MCF 10A (cell line): ENCODE measurements around the gene HAUS3. TPM values are rescaled to one million over a fixed set of nuclear protein-coding genes. Genes with fewer than 3 reads are reported as not detected.

ENCODE experiments used
- BruUV-seq: library from RNA; stranded (reverse); fragments of 400-500 nt; replicated peaks from 2 replicates; lab custom pipeline; 2021; lab: Mats Ljungman, UMichigan
- CTCF ChIA-PET: fragments of 300-600 bp; sonication (Branson Sonifier 250); formaldehyde crosslinking; extraction: SDS; loops from one replicate; lab custom pipeline; 2021; ENCODE audit warnings: antibody characterized with exemption, inconsistent platforms; lab: Yijun Ruan, JAX
- POLR2A ChIA-PET: fragments of 300-600, 350-650 bp; sonication (Branson Sonifier 250); formaldehyde crosslinking; extraction: SDS; loops from one replicate; lab custom pipeline; 2020; ENCODE audit warnings: antibody characterized with exemption, inconsistent platforms; lab: Yijun Ruan, JAX
- DNase-seq: peaks from one replicate; pipeline ENCODE4 v3.0.0-alpha.2; 2018; ENCODE audit not compliant: unreplicated experiment
- H3K27ac Mint-ChIP-seq: one replicate; pipeline ENCODE4 v1.8.0; 2022; ENCODE audit warnings: mild to moderate bottlenecking, low read depth, mixed read lengths; ENCODE audit not compliant: unreplicated experiment
- H3K27me3 Mint-ChIP-seq: one replicate; pipeline ENCODE4 v1.8.0; 2022; ENCODE audit warnings: mixed read lengths; ENCODE audit not compliant: insufficient read depth, unreplicated experiment
- H3K36me3 Mint-ChIP-seq: one replicate; pipeline ENCODE4 v1.8.0; 2022; ENCODE audit warnings: mild to moderate bottlenecking, moderate library complexity, mixed read lengths; ENCODE audit not compliant: insufficient read depth, unreplicated experiment
- H3K4me1 Mint-ChIP-seq: one replicate; pipeline ENCODE4 v1.8.0; 2022; ENCODE audit warnings: mixed read lengths; ENCODE audit not compliant: insufficient read depth, unreplicated experiment
- H3K4me3 Mint-ChIP-seq: one replicate; pipeline ENCODE4 v1.8.0; 2022; ENCODE audit warnings: mild to moderate bottlenecking, moderate library complexity, mixed read lengths; ENCODE audit not compliant: unreplicated experiment
- H3K9me3 Mint-ChIP-seq: one replicate; pipeline ENCODE4 v1.8.0; 2022; ENCODE audit warnings: mixed read lengths; ENCODE audit not compliant: unreplicated experiment
- CTCF ChIP-seq: fragments of 200-600 bp; IDR thresholded peaks from one replicate; pipeline ENCODE4 v1.8.0; 2022; ENCODE audit warnings: antibody characterized with exemption, mild to moderate bottlenecking; ENCODE audit not compliant: unreplicated experiment
- intact Hi-C: fragments of 100-400 bp; cut with micrococcal nuclease; formaldehyde crosslinking; loops from 2 replicates; pipeline ENCODE4 v1.14.1; 2022
- total RNA-seq: library from RNA; stranded (reverse); gene quantifications from 2 replicates; pipeline ENCODE4 v1.2.3, GENCODE V29; 2022

Gene HAUS3
- total RNA-seq, 1 experiment from 2014 or later, result 13.9 TPM

- intact Hi-C loops, result no loop called here
- no peaks in the 10 kb centered on the region for H3K27me3 Mint-ChIP-seq
- peaks cover 44% of the 10 kb centered on the region for H3K36me3 Mint-ChIP-seq
- no peak overlapping the region for H3K4me3 Mint-ChIP-seq
- BruUV-seq, result no TSS peak
- peaks cover under 1% of the 10 kb centered on the region for H3K4me1 Mint-ChIP-seq
- TF ChIP-seq CTCF, result no peak
- ChIA-PET POLR2A (interaction anchor here (1.1 to 2.4 kb wide), 3 partner anchors 9 to 11 kb away, joined by 3 to 10 read pairs (median 4); partner anchors contain the start of genes HAUS3, MXD4 and POLN), CTCF (no interaction called here)
- H3K9me3 Mint-ChIP-seq, result no peaks in the 10 kb centered on the region
- no peak overlapping the region for H3K27ac Mint-ChIP-seq
- no peak for DNase-seq
These were observed 9.3 kb upstream of the HAUS3 start for GRCh38 chr4:2251073-2251794.

GRCh38 chr4:2250357-2251072 lies 8.6 kb upstream of the HAUS3 start:
- no peak for TF ChIP-seq CTCF
- Mint-ChIP-seq H3K9me3 (no peaks in the 10 kb centered on the region), H3K4me3 (no peak overlapping the region), H3K27ac (no peak overlapping the region), H3K4me1 (peaks cover 2% of the 10 kb centered on the region), H3K27me3 (no peaks in the 10 kb centered on the region), H3K36me3 (peaks cover 44% of the 10 kb centered on the region)
- BruUV-seq, result no TSS peak
- intact Hi-C loops, result no loop called here
- ChIA-PET POLR2A (interaction anchor here (1.1 to 2.4 kb wide), 2 partner anchors 9 to 12 kb away, joined by 3 to 10 read pairs; partner anchors contain the start of gene MXD4), CTCF (interaction anchor here (0.6 kb wide), 1 partner anchor 35 kb away, joined by 3 read pairs; no protein-coding TSS in a partner anchor)
- DNase-seq, result no peak

- no peaks in the 10 kb centered on the region for H3K9me3 Mint-ChIP-seq
- H3K27ac Mint-ChIP-seq, result no peak overlapping the region
- peaks cover 7% of the 10 kb centered on the region for H3K4me1 Mint-ChIP-seq
- peaks cover 40% of the 10 kb centered on the region for H3K36me3 Mint-ChIP-seq
- H3K27me3 Mint-ChIP-seq, result no peaks in the 10 kb centered on the region
- H3K4me3 Mint-ChIP-seq, result no peak overlapping the region
- TF ChIP-seq CTCF, result no peak
- ChIA-PET POLR2A (interaction anchor here (2.4 kb wide), 1 partner anchor 13 kb away, joined by 10 read pairs; the partner anchor contains the start of gene MXD4), CTCF (interaction anchor here (0.6 to 0.7 kb wide), 2 partner anchors 11 to 35 kb away, joined by 3 read pairs; no protein-coding TSS in a partner anchor)
- no peak for DNase-seq
- intact Hi-C loops, result no loop called here
- BruUV-seq, result no TSS peak
These were observed 7.8 kb upstream of the HAUS3 start for GRCh38 chr4:2249526-2250356.
